ENCODE results near the gene NAP1L4.

The NAP1L4 gene

DNA sequence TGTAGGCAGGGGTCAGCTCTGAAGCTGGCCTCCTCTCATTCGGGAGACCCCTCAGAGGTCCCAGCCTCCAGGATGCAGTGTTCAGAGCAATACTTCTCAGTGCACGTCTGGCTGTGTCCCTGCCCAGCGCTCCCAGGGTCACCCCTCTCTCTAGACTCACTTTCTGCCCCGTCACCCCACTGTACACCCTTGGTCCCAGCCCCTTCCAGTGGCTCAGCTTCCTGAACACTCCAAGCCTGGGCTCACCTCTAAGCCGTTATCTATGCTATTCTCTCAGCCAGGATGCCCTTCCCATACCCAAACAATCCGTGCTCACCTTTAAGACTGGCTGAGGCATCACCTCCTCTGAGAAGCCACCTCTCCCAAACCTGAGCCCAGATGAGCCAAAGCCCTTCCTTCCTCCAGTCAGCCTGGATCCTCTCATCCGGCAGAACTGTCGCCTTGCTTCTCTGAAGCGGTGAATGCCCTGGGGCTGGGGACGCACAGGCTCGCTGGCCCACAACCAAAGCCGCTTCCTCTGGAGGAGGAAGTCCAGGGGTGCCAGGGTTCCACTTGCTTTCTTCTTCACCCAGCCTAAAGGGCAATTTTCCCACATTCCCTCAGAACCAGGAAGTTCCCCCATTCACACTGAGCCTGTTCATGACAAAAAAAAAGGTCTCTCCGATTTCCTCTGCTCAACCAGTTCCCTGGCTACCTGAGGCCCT lies 92.9 kb downstream of the NAP1L4 start:
- no peak overlapping the region for H3K4me3 ChIP-seq (replicated peaks; ENCODE audit: low read depth, low read length)
- no peaks in the 10 kb centered on the region for H3K27me3 ChIP-seq (replicated peaks; ENCODE audit: control insufficient read depth, insufficient read depth, low read length)
- TF ChIP-seq CTCF (IDR thresholded peaks at IDR 0.05; ENCODE audit: insufficient read depth, low read length, poor library complexity, severe bottlenecking) = no peak
- H3K36me3 ChIP-seq (ENCODE audit: control insufficient read depth, insufficient read depth, low read length) = no peaks in the 10 kb centered on the region
- DNase-seq (ENCODE audit: extremely low read depth, insufficient read length) = no peak

GRCh38 chr11:2898366-2899079 lies 93.6 kb downstream of the NAP1L4 start:
- no peak overlapping the region for H3K4me3 ChIP-seq (replicated peaks; ENCODE audit: low read depth, low read length)
- no peak for DNase-seq (ENCODE audit: extremely low read depth, insufficient read length)

GRCh38 chr11:2897048-2897447 lies 95.1 kb downstream of the NAP1L4 start:
- TF ChIP-seq CTCF (IDR thresholded peaks at IDR 0.05; ENCODE audit: insufficient read depth, low read length, poor library complexity, severe bottlenecking) = no peak
- Histone ChIP-seq H3K27me3 (replicated peaks; ENCODE audit: control insufficient read depth, insufficient read depth, low read length) (no peaks in the 10 kb centered on the region), H3K4me3 (replicated peaks; ENCODE audit: low read depth, low read length) (no peak overlapping the region), H3K36me3 (ENCODE audit: control insufficient read depth, insufficient read depth, low read length) (no peaks in the 10 kb centered on the region)
- no peak for DNase-seq (ENCODE audit: extremely low read depth, insufficient read length)

More at GRCh38 chr11:2898366-2899079, 93.6 kb downstream of the NAP1L4 start:
- H3K27me3 ChIP-seq (replicated peaks; ENCODE audit: control insufficient read depth, insufficient read depth, low read length) = no peaks in the 10 kb centered on the region
- H3K36me3 ChIP-seq (ENCODE audit: control insufficient read depth, insufficient read depth, low read length) = no peaks in the 10 kb centered on the region
- TF ChIP-seq CTCF (IDR thresholded peaks at IDR 0.05; ENCODE audit: insufficient read depth, low read length, poor library complexity, severe bottlenecking) = no peak

DNA sequence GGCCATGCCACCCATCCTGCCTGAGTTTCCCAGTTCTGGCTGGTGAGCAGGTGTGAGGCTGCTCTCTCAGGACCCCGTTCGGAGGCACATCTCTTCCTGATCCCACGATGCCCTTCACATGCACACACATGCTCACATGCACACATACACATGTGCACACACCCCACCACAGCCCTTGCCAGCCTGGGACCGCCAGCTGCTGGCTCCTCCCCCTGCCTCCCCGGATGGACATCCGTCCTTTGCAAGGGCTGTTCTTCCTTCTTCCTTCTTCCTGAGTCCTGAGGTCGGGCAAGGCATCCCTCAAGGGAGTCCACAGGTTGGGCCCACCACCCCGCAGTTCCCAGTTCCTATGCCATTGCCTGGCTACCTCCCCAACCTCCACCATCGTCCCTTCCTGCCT lies 96.1 kb downstream of the NAP1L4 start:
- no peak for DNase-seq (ENCODE audit: extremely low read depth, insufficient read length)
- no peak for TF ChIP-seq CTCF (IDR thresholded peaks at IDR 0.05; ENCODE audit: insufficient read depth, low read length, poor library complexity, severe bottlenecking)
- Histone ChIP-seq H3K4me3 (replicated peaks; ENCODE audit: low read depth, low read length) (no peak overlapping the region), H3K27me3 (replicated peaks; ENCODE audit: control insufficient read depth, insufficient read depth, low read length) (no peaks in the 10 kb centered on the region), H3K36me3 (ENCODE audit: control insufficient read depth, insufficient read depth, low read length) (no peaks in the 10 kb centered on the region)
